Measurements from ENCODE around the gene CRISP3.

The CRISP3 gene

GRCh38 chr6:49693512-49693911 lies 50.7 kb downstream of the CRISP3 start:
- H3K27me3 ChIP-seq (ENCODE audit: insufficient read depth, low read depth, severe bottlenecking), result no peaks in the 10 kb centered on the region
- H3K9me3 ChIP-seq (ENCODE audit: severe bottlenecking), result peaks cover 21% of the 10 kb centered on the region
- no peak overlapping the region for H3K4me3 ChIP-seq (ENCODE audit: low read depth, low read length)
- H3K27ac ChIP-seq, result no peak overlapping the region
- no peaks in the 10 kb centered on the region for H3K36me3 ChIP-seq
- no peak for DNase-seq
- TF ChIP-seq CTCF (IDR thresholded peaks at IDR 0.05; ENCODE audit: low read depth, low read length), result no peak

- TF ChIP-seq CTCF (IDR thresholded peaks at IDR 0.05; ENCODE audit: low read depth, low read length), result no peak
- peaks cover 21% of the 10 kb centered on the region for H3K9me3 ChIP-seq (ENCODE audit: severe bottlenecking)
- H3K4me3 ChIP-seq (ENCODE audit: low read depth, low read length), result no peak overlapping the region
- H3K36me3 ChIP-seq, result no peaks in the 10 kb centered on the region
- no peak overlapping the region for H3K27ac ChIP-seq
- no peaks in the 10 kb centered on the region for H3K27me3 ChIP-seq (ENCODE audit: insufficient read depth, low read depth, severe bottlenecking)
- DNase-seq, result no peak
Measured at GRCh38 chr6:49692534-49692933, 51.7 kb downstream of the CRISP3 start.

Measured in WERI-Rb-1 (cell line).